Hippocampal formation (tissue), 2 donors: ENCODE data around the gene TIPRL.
A peak's percentile ranks its signal among the peaks of the same experiment; 100 is the strongest.
"Not testable (repeated sequence)": the region's sequence is repeated elsewhere in the genome, so short reads cannot be mapped to it uniquely, and the experiment has no call there.

Experiments
- DNase-seq, 2 donors: peaks; one replicate each; lab custom pipeline; 2025; lab: John Stamatoyannopoulos, UW

TIPRL gene

DNA sequence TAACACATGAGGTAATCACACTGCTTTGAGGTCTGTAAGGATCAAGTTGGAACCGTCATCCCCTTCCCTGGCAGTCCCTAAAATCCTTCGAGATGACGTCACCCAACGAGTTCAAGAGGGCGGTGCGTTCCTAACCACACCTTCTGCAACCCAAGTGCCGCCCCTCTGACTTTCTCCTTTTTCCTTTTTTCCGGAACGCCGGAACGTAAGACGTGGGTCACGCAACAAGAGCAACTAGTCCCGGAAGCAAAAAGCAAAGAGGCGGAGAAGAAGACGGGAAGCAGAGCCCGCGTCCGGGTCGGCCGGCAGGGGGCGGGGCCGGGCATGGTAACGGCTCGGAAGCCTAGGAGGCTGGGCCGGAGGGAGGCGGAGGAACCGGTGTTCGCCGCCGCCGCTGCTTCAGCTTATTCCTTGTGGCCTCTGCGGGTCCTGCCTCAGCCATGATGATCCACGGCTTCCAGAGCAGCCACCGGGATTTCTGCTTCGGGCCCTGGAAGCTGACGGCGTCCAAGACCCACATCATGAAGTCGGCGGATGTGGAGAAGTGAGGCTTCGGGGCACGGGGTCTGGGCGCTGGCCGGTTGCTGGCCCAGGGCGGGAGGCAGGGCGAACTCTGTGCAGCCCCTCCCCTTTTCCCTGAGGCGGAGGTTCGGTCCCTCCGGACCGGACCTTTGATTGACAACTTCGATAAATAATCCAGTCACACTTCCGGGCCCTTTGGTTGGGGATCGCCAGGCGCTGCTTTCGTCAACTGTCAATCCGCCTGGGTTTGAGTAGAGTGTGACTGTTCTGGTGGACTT is at the start of gene TIPRL:
Gene TIPRL, plus strand, starts transcription at position 325 of the 800 bp plus-strand sequence. Its CDS starts 116 bp downstream, at position 441.
- DNase-seq, result peak; percentile 92 to 93

GRCh38 chr1:168129933-168130332 is 48.8 kb upstream of the TIPRL start:
- DNase-seq, result no peak

GRCh38 chr1:168134132-168134531 is 44.6 kb upstream of the TIPRL start:
- no peak for DNase-seq

DNA sequence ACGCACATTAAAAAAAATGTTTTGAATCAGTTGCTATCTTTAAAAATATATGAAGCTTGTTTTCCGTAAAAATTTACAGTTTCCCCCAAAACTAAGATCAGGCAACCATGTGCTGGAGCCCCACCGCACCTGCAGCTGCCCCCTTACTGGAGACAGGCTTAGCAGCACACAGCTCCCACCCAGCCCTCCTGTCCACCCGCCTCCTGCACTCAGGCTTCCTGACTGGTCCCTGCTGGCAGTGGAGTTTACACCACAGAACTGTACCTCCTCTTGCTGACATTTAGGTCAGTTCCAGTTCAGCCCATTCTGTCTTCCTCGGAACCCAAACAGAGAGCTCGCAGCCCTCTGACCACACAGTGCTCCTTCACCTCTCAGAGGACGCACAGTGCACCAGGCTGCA is 44.1 kb upstream of the TIPRL start:
- DNase-seq, result no peak

DNA sequence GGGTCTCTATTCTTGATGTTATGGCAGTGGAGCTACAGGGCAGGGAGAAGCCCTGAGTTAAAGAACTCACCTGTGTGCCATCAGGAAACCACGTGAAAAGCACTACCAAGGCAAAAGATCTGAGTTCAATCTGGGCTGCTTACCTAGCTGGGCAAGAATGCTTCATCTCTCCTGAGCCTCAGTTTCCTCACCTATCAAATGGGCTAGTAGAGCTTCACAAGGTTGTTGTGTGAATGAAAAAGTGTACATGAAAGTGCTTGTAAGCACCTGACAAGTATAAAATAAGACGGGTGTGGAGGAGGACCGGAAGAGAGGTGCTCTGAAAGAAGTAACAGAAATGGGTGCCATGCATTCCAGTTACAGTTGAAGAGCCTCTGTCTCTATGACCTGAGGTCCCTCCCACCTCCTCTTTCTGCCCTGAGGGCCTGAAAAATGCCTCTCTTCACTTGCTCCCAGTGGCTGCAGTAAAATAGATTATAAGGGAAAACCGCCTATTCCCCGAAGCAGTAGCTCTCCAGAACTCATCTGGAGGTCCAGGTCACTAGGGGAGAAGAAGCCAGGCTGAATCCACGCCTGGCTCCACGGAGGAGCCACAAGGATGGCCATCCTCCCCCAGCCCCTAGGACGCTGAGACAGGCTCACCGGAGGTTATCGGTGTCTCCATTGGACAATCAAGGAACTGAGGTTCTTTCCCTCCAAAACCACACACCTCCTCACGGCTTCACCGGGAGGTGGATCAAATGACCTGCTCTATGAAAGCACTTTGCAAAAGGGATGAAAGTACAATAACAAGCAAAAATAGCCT is 43.4 kb upstream of the TIPRL start:
- DNase-seq, result no peak

- DNase-seq, result no peak
Observed at GRCh38 chr1:168135921-168136708, 42.6 kb upstream of the TIPRL start.

DNA sequence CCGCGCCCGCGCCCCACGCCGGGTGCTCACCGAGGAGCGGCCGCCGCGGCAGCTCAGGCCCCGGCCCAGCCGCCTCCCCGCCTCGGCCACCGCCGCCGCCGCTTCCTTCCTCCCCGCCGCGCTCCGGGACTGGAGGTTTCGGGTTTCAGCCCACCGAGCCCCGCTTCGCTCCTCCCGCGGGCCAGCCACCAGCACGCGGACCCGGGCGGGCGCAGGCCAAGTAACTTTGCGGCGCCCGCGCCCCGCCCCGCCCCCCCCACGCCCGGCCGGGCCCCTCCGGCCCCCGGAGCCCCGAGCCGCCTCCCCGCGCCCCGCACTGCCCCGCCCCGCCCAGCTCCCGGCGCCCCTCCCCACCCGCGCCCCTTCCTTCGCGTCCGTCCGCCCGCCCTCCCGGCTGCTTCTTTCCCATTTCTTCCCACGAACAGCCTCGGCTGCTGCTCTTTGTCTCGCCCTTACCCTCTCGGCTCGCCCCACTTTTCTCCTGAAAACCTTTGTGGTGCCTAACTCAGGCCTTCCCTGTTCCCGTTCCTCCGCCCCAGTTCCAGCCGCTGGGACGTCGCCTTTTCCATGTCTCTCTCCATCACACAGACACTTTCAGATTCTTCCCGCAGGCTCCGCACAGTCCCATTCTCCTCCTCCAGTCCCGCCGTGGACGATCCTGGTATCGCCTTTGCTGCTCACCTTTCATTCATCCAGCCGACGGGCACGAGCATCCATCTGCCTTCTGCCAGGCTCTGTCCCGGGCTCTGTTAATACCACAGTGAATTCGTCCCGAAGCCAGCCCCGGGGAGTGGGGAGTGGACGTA is 41.9 kb upstream of the TIPRL start, which contains the start of gene GPR161:
Gene GPR161, minus strand, starts transcription at position 222 of the 806 bp plus-strand sequence. CDS start 32,080 bp downstream, outside the sequence.
- DNase-seq, result peak in 1 of 2 donors; percentile 26

DNA sequence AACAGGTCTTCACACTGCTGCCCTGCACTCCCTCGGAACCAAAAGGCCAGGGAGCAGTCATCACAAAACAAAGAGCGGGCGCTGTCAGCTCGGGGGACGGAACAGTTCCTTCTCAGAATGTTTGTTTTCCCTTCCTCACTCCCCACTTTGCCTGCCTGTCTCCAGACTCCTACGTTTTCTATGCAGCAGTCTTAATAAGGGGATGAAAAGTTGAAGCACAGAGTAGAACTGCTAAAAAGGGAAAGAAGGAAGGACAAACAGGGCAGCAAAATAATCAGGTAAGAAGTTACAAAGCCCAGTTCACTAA is 41.3 kb upstream of the TIPRL start:
- DNase-seq, result no peak

DNA sequence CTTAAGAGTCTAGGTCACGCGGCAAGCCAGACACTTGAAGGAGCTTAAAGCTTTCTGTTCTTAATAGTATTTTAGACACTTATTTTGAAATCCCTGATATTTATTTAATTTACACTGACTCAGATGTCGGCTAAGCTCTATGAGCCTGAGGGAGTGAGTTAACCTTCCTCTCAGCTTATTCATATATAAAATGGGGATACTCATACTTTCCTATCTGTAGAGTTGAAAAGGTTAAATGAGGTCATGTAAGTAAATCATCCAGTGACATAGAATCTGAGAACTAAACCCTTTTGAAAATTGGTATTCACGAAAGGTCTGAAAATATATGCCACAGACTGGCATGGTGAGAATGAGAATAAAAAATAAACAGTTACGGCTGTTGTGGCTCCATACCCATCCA is 40.6 kb upstream of the TIPRL start:
- DNase-seq, result no peak

DNA sequence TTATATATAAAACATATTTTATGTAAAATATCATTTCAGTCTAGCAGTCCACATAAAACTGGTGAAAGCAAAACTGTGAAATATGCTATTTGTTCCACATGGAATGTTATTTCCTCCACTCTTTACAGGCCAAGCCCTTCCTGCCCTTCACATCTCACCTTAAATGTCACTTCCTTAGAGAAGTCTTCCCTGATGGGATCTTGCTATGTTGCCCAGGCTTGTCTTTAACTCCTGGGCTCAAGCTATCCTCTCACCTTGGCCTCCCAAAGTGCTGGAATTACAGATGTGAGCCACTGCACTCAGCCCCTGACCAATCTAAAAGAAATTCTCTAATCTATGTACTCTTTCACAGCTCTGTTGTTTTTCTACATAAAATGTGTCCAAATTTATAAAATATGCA is 39.7 kb upstream of the TIPRL start:
- DNase-seq, result no peak

GRCh38 chr1:168141871-168142385 is 36.8 kb upstream of the TIPRL start:
- DNase-seq, result no peak

DNA sequence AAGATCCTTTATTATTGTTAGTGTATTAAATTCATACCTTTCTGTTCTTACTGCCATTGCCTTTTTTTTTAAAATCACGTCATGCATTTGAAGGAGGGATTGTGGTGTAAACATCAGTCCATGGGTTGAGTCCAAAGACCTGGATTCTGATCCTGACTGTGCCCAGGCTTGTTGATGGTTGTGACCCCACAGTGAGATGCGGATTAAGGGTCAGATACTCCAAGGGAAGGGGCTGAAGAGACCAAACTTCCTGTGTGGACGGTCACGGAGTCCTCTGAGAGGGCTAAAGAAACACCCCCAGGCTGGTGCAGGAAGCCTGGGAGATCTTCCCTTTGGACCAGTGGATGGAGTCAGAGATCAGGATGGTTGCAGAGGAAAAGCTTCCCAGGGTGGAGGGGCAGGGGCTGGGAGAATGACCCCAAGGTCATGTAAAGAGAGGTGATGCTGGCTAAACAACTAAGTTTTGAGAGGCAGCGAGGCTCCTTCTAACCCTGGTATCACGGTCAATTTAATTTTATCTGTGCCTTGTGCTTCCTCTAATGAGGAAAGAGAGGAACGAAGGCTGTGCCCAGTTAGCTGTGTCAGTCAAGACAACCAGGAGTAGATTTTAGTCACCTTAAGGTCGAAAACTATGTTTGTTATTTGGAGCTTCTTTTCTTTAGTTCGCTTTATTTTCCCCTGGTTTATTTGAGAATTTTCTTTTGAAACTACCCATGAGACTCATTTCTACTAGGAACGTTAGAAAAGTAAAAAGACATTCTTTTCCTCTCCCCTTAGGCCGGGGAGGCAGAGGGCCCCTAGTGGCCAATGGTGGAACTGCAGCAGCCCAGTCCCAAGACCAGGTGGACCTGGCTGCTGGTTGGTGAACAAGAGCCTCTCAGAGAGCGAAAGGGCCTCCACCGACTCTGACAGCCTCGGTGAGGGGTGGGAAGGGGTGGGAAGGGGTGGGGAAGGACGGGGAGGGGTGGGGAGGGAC is 33.3 kb upstream of the TIPRL start:
- DNase-seq, result peak; percentile 59 to 61

GRCh38 chr1:168146160-168146539 is 32.6 kb upstream of the TIPRL start:
- DNase-seq, result no peak

DNA sequence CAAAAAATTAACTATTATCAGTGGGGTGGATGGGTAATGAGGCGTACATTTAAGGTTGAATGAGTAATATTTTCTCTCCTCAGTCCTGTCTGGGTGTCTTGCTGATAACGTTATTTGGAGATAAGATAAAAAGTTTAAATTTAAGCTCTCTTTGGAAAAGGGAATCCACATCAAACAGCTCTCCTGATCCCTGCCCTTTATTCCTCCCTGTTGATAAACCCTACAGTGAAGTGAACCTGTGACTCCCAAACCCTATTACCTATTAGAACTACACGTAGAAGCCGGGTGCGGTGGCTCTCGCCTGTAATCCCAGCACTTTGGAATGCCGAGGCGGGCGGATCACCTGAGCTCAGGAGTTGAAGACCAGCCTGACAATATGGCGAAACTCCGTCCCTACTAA is 32.1 kb upstream of the TIPRL start:
- DNase-seq, result no peak

GRCh38 chr1:168148916-168149315 is 29.8 kb upstream of the TIPRL start:
- DNase-seq, result no peak

DNA sequence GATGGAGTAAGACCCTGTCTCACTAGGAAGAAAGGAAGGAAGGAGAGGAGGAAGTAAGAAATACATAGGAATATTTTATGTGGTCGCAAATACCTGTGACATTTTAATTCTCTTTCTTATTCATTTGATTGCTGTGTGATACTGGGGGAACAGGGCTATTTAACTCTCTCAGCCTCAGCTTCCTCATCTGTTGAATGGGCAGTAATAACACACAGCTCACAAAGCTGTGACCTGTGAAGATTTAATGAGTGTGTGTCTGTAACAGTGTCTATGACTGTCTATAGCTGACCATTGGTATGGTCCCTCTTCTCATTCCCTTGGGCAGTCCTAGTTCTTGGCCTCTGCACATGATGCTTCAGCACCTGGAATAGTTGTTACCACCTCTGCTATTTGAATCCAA is 28.5 kb upstream of the TIPRL start:
- no peak for DNase-seq

DNA sequence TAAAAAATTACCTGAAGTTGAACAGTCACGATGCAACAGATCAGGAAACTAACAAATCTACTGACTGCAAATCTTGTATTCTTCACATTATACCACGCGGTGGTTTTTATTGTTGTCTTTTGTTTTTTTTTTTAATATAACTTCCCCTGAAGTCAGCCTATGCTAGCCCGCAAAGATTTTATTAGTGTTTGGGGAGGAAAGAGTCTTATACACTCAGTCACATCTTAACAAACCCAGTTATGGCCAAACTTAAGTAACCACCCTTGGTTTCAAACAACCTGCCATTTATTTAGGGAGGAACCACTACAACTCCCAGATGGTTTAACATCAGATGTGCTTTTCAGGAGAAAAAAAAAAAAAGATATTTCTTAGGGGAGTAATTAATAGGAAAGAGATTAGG is 26.8 kb upstream of the TIPRL start:
- no peak for DNase-seq

DNA sequence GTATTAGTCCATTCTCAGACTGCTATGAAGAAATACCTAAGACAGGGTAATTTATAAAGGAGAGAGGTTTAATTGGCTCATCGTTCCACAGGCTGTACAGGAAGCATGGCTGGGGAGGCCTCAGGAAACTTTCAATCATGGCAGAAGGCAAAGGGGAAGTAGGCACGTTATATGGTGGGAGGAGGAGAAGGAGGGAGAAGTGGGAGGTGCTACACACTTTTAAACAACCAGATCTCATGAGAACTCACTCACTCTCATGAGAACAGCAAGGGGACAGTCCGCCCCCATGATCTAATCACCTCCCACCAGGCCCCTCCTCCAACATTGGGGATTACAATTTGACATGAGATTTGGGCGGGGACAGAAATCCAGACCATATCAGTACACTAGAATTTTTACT is 24.1 kb upstream of the TIPRL start:
- DNase-seq, result not testable (repeated sequence)

GRCh38 chr1:168155910-168156309 is 22.9 kb upstream of the TIPRL start:
- DNase-seq, result no peak

DNA sequence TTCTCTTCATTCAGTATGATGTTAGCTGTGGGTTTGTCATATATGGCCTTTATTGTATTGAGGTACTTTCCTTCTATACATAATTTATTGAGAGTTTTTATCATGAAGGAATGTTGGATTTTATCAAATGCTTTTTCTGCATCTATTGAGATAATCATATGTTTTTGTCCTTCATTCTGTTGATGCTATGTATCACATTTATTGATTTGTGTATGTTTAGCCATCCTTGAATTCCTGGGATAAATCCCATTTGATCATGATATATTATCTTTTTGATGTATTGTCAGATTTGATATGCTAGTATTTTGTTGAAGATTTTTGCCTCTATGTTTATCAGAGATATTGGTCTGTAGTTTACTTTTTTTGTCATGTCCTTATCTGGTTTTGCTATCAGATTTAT is 21.1 kb upstream of the TIPRL start:
- no peak for DNase-seq
